ENCODE data around the gene EP400.
A peak's percentile ranks its signal among the peaks of the same experiment; 100 is the strongest.

EP400 gene

GRCh38 chr12:131911851-131912477, 37.8 kb upstream of the EP400 start:
- DNase-seq: no peak

DNA sequence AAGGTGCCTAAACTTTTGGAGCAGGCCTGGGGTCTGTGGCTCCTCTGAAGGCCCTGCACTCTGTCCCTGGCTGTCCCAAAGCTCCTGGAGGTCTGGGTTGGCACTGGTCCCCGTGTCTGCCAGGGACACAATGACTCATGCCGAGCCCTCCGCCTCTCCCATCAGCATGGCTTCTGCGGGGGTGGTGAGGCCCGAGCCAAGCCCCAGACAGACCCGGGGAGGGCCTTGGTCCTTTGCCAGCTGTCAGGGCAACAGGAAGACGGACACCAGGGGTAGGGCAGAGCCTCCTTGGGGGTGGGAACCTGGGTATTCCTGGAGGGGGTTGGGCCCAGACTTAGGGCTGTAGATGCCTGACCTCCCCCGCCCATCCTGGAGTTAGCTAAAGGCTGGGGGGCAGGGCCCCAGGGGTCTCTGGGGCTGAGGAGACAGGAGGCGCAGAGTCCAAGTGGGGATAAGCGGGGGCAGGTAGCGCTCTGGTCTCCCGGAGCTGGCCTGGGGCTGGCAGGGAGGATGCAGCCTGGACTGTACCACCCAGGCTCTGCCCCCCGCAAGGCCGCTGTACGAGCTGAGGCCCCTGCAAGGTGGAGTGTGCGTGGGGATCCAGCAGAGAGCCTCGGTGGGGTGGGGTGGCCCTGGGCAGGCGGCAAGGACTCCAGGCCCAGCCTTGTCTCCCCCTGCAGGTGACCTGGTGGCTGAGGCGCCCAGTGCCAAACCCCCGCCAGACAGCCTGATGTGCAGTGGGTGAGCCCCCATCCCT, 37.0 kb upstream of the EP400 start:
- peak; percentile 26 for DNase-seq

DNA sequence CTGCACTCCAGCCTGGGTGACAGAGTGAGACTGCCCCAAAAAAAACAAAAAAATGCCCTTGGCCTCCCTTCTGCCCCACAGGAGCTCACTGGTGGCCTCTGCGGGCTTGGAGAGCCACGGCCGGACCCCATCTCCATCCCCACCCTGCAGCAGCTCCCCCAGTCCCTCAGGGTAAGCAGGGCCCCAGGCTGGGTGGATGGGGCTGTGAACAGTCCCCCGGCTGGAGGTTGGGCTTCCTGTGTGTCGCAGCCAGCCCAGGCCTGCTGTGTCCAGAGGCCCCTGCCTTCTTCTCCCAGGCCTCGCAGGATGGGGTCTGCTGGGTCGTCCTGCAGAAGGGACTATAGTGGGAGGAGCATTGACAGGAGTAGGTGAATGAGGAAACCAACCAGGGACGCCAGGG, 36.1 kb upstream of the EP400 start:
- no peak for DNase-seq

GRCh38 chr12:131914179-131914702, 35.5 kb upstream of the EP400 start:
- DNase-seq: no peak

DNA sequence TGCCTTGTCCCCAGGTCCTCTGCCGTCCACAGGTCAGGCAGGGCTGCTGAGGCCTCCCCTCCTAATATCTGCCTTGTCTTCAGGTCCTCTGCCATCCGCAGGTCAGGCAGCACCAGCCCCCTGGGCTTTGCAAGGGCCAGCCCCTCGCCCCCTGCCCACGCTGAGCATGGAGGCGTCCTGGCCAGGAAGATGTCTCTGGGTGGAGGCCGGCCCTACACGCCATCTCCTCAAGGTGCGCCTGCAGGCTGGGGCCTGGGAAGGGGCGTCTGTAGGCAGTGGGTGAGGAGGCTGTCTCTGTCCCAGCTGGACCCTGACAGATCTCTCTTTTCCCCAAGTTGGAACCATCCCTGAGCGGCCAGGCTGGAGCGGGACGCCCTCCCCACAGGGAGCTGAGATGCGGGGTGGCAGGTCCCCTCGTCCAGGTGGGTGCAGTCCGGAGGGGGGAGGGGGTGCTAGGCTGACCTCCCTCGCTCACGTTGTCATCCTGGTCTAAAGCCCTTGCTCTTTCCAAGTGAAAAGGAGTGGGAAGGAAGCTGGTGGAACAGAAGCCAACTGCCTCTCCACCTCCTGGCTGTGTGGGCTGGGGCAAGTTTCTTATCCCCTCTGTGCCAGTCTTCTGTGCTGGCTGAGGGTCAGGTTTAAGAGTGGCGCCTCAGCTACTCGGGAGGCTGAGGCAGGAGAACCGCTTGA, 34.6 kb upstream of the EP400 start:
- DNase-seq: no peak

- no peak for DNase-seq
Observed at GRCh38 chr12:131915823-131916222, 33.9 kb upstream of the EP400 start.

- DNase-seq: no peak
Observed at GRCh38 chr12:131916306-131917138, 33.2 kb upstream of the EP400 start.

GRCh38 chr12:131917139-131917710, 32.5 kb upstream of the EP400 start:
- DNase-seq: no peak

DNA sequence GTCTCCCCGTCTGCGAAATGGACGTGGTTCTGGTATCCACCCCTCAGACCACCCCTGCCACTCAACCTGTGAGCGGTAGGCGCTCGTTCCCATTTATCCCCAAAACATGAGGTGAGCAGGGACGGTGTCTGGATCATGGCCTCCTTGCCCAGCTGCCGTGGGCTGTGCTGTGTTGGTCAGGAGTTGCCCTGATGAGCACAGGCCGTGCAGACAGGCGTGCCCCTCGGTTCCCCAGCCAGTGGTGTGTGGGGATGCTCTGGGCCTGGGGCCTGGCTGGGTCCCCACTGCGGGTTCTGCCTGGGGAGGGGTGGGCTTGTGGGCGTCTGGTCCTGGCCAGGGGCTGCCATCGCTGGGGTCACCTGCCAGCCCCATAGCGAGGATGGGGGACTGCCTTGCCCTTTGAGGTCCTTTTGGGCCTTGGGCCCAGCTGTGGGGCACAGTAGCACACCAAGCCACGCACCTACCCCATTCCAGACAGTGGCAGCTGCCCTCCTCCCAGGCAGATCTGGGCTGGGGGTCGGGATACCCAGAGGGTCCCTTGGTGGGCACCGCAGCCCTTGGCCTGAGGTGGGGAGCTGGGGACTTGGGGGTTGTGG, 31.9 kb upstream of the EP400 start:
- DNase-seq: no peak

DNA sequence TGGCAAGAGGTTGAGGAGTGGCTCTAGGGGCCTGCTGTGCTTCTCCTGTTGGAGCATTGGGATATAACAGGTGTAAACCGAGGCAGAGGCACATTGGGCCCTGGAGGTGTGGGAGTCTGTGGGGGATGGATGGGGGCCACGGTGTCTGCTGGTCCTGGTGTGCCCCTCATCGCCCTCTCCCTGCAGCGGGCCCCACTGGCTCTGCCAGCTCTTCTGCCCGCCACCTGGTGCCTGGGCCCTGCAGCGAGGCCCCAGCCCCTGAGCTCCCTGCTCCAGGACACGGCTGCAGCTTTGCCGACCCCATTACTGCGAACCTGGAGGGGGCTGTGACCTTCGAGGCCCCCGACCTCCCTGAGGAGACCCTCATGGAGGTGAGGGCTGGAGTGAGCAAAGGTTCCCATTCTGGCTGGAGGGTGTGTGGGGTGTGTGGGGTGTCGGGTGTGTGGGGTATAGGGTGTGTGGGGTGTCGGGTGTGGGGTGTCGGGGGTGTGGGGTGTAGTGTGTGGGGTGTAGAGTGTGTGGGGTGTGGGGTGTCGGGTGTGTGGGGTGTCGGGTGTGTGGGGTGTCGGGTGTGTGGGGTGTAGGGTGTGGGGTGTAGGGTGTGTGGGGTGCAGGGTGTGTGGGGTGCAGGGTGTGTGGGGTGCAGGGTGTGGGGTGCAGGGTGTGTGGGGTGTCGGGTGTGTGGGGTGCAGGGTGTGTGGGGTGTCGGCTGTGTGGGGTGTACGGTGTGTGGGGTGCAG, 31.3 kb upstream of the EP400 start:
- DNase-seq: no peak

DNA sequence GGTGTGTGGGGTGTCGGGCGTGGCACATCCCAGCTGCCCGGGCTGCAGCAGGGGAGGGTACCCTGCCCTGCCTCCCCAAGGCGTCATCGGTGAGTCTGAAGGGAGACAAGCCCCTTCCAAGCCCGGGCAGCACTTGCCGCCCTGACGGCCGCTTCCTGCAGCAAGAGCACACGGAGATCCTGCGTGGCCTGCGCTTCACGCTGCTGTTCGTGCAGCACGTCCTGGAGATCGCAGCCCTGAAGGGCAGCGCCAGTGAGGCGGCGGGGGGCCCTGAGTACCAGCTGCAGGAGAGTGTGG, 30.7 kb upstream of the EP400 start:
- no peak for DNase-seq

GRCh38 chr12:131919366-131920156, 30.2 kb upstream of the EP400 start:
- no peak for DNase-seq

DNA sequence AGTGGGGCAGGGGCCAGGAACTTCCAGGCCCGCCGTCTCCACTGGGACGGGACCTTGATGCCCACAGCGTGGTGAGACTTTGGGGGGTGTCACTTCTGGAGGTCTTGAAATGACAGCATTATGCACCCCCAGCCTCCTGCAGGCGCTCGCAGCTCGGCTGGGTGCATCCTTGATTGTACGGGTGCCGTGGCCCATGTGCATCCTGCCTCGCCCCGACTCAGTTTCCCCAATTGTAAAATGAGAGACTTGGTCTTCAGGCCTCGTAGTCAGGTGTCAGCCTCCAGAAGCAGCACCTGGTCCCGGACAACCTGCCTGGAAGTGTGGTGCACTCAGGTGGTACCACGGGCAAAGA, 29.6 kb upstream of the EP400 start:
- DNase-seq: no peak

- DNase-seq: no peak
Observed at GRCh38 chr12:131920902-131921840, 28.6 kb upstream of the EP400 start.

- DNase-seq: no peak
Observed at GRCh38 chr12:131921866-131922769, 27.6 kb upstream of the EP400 start.

DNA sequence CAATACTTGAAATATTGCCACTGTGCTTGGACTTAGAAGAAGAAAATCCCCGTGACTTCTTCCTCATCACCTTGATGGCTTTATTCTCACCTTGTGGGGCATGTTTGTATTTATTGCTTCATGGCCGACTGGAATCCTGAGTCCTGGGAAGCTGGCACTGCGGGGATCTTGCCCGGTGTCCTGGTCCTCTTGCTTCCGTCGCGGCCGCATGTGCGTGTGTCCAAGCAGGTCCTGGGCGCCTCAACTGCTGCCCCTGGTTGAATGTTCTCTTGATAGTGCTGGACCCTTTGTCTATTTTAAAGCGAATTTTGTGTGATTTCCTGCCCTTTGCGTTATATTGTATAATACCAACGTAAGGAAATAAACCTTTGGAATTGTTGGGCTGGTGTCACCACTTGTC, 27.0 kb upstream of the EP400 start:
- DNase-seq: no peak

DNA sequence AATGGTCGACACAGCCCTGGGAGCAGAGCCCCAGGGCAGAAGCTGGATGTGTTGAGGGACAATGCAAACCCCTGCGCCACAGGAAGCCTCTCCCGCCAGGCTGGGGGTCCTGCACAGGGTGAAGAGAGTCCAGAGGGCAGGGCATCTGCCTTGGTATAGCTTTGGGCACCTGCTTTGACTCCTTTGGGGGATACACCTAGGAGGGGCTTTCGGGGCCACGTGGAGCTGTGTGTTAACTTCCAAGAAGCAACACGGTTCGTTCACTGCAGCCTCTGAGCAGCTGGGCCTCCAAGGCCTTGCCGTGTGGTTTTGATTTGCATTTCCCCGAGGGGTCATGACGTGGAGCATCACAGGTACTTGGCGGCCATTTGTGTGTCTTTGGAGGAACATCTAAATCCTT, 26.5 kb upstream of the EP400 start:
- no peak for DNase-seq

All from T1000 (cell line).